ENCODE data around the gene GTSE1.

The GTSE1 gene

DNA sequence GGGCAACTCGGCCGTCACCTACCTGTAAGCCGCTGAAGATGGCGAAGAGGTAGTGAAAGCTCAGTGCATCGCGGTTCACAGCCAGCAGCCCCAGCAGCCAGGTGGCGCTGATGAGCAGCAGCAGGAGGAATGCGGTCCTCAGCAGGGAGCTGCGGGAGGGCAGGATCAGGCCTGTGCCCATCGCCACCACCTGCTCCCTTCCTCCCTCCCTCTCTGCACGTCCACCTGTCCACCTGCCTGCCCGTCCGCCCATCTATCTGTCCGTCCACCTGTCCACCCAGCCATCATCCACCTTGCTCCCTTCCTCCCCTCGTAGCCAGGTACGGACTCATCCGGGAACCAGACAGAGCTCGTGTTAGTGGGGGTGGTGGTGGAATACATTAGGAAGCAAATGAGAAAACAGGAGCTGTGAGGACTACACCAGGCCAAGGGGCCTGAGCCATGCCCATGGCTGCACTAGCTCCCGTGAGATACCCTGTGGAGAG, 71.1 kb downstream of the GTSE1 start:
- H3K27ac ChIP-seq (ENCODE audit: low read depth, low read length): no peak overlapping the region
- no peaks in the 10 kb centered on the region for H3F3A ChIP-seq (ENCODE audit: insufficient read depth)
- TF ChIP-seq, protein P1, sequence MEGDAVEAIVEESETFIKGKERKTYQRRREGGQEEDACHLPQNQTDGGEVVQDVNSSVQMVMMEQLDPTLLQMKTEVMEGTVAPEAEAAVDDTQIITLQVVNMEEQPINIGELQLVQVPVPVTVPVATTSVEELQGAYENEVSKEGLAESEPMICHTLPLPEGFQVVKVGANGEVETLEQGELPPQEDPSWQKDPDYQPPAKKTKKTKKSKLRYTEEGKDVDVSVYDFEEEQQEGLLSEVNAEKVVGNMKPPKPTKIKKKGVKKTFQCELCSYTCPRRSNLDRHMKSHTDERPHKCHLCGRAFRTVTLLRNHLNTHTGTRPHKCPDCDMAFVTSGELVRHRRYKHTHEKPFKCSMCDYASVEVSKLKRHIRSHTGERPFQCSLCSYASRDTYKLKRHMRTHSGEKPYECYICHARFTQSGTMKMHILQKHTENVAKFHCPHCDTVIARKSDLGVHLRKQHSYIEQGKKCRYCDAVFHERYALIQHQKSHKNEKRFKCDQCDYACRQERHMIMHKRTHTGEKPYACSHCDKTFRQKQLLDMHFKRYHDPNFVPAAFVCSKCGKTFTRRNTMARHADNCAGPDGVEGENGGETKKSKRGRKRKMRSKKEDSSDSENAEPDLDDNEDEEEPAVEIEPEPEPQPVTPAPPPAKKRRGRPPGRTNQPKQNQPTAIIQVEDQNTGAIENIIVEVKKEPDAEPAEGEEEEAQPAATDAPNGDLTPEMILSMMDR (IDR thresholded peaks at IDR 0.05; ENCODE audit: insufficient read depth, low read length, poor library complexity, severe bottlenecking): peak; percentile 60
- no peak for TF ChIP-seq EZH2phosphoT487 (conservative IDR thresholded peaks at IDR 0.05; ENCODE audit: low read length)
- H3K27me3 ChIP-seq (ENCODE audit: low read length): no peaks in the 10 kb centered on the region
- no peaks in the 10 kb centered on the region for H3K79me2 ChIP-seq (ENCODE audit: insufficient read depth, low read length)
- H4K20me1 ChIP-seq (ENCODE audit: low read depth, low read length): no peaks in the 10 kb centered on the region
- H3K4me2 ChIP-seq (ENCODE audit: low read depth, low read length, poor library complexity, severe bottlenecking): no peak overlapping the region
- no peaks in the 10 kb centered on the region for H3K9me3 ChIP-seq (ENCODE audit: insufficient read depth, low read length)
- no peaks in the 10 kb centered on the region for H3K36me3 ChIP-seq (ENCODE audit: low read length)
- H3K4me3 ChIP-seq (ENCODE audit: insufficient read depth, low read length, poor library complexity, severe bottlenecking): no peak overlapping the region
- H2AFZ ChIP-seq (ENCODE audit: low read depth, low read length, severe bottlenecking): no peak overlapping the region
- no peaks in the 10 kb centered on the region for H3K9me2 ChIP-seq (replicated peaks; ENCODE audit: insufficient read depth, low read length)
- H3K9ac ChIP-seq (ENCODE audit: low read length): no peak overlapping the region

DNA sequence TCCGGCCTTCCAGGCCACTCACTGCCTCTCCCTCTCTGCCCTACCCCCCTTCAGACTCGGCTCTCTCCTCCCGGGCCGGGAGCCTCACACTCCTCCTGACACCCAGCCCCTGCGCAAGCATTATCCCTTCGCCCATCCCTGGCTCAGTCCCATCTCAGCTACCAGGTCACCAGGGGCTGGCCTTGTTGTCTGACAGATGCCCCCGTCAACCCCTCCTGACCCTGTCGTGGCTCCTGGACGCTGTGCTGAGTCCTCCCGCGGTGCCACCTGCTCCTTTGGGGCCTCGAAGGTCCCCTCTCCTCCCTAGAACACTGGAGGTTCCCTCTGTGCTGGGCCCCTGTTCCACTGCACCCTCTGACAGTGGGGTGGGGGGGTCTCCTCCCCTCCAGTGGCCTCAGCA, 71.8 kb downstream of the GTSE1 start:
- TF ChIP-seq, protein P1 (IDR thresholded peaks at IDR 0.05; ENCODE audit: insufficient read depth, low read length, poor library complexity, severe bottlenecking): no peak
- no peak for TF ChIP-seq EZH2phosphoT487 (conservative IDR thresholded peaks at IDR 0.05; ENCODE audit: low read length)
- Histone ChIP-seq H2AFZ (ENCODE audit: low read depth, low read length, severe bottlenecking) (no peak overlapping the region), H3K27ac (ENCODE audit: low read depth, low read length) (no peak overlapping the region), H3K4me3 (ENCODE audit: insufficient read depth, low read length, poor library complexity, severe bottlenecking) (no peak overlapping the region), H3K9ac (ENCODE audit: low read length) (no peak overlapping the region), H3K9me3 (ENCODE audit: insufficient read depth, low read length) (no peaks in the 10 kb centered on the region), H3K27me3 (ENCODE audit: low read length) (no peaks in the 10 kb centered on the region), H3K4me2 (ENCODE audit: low read depth, low read length, poor library complexity, severe bottlenecking) (no peak overlapping the region), H3K36me3 (ENCODE audit: low read length) (no peaks in the 10 kb centered on the region), H3K9me2 (replicated peaks; ENCODE audit: insufficient read depth, low read length) (no peaks in the 10 kb centered on the region), H3K79me2 (ENCODE audit: insufficient read depth, low read length) (no peaks in the 10 kb centered on the region), H3F3A (ENCODE audit: insufficient read depth) (no peaks in the 10 kb centered on the region), H4K20me1 (ENCODE audit: low read depth, low read length) (no peaks in the 10 kb centered on the region)

DNA sequence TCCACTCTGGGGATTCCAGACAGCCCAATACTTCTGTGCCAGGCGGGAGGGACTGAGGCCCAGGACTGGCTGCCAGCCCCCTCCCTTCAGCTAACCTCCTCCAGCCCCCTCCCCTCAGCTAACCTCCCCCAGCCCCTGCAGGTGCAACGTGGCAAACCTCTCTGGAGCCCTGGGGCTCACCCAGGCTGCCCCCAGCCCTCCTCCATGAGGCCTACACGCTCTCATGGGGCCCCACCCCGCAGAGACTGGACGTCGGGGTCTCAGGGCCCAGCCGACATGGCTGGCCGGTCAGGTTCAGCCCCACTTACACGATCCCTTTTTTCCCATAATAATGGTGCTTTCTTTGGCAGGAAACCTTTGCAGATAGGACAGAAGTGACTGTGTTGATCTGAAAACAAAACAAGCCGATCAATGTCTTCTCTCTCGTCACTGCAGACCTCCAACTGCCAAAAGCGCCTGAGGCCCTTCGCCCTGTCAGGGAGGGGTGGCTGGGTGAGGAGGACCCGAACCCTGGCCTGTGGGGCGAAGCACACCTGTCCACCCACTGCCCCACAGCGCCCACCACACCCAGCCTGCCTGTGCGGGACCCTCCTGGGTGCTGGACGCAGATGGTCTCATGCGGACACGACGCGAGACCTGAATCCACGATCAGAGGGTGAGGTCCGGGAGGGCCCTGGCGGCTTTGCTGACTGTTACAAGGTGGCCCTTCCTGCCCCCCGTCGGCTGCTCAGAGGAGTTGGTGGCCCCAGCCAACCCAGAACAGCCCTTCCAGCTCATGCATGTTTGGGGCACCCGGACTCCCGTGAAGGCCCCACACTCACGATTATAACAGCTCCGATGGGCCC, 72.4 kb downstream of the GTSE1 start:
- Histone ChIP-seq H3K4me3 (ENCODE audit: insufficient read depth, low read length, poor library complexity, severe bottlenecking) (no peak overlapping the region), H3K9ac (ENCODE audit: low read length) (no peak overlapping the region), H2AFZ (ENCODE audit: low read depth, low read length, severe bottlenecking) (no peak overlapping the region), H3K9me2 (replicated peaks; ENCODE audit: insufficient read depth, low read length) (no peaks in the 10 kb centered on the region), H3K9me3 (ENCODE audit: insufficient read depth, low read length) (no peaks in the 10 kb centered on the region), H3K27ac (ENCODE audit: low read depth, low read length) (no peak overlapping the region), H3K27me3 (ENCODE audit: low read length) (no peaks in the 10 kb centered on the region), H3K36me3 (ENCODE audit: low read length) (no peaks in the 10 kb centered on the region), H3K79me2 (ENCODE audit: insufficient read depth, low read length) (no peaks in the 10 kb centered on the region), H3K4me2 (ENCODE audit: low read depth, low read length, poor library complexity, severe bottlenecking) (no peak overlapping the region), H4K20me1 (ENCODE audit: low read depth, low read length) (no peaks in the 10 kb centered on the region), H3F3A (ENCODE audit: insufficient read depth) (no peaks in the 10 kb centered on the region)
- TF ChIP-seq, protein P1 (IDR thresholded peaks at IDR 0.05; ENCODE audit: insufficient read depth, low read length, poor library complexity, severe bottlenecking): no peak
- TF ChIP-seq EZH2phosphoT487 (conservative IDR thresholded peaks at IDR 0.05; ENCODE audit: low read length): no peak

Measured in SU-DHL-6 (cell line).